Choroid plexus epithelial cell (primary cell): ENCODE results near the gene SPARC.

Experiments used
- DNase-seq: peaks from one replicate; pipeline ENCODE4 v3.0.0-alpha.2; 2010; ENCODE audit warnings: low read depth
- H3K4me3 ChIP-seq: 2 replicates; pipeline ENCODE4 v1.5.1; 2011; ENCODE audit warnings: low read depth, mild to moderate bottlenecking, control low read depth, low read length, moderate library complexity
- CTCF ChIP-seq: conservative IDR thresholded peaks from 2 replicates; pipeline ENCODE4 v1.5.1; 2011; ENCODE audit warnings: low read depth, mild to moderate bottlenecking, control low read depth, inconsistent platforms, low read length, moderate library complexity

Gene SPARC

DNA sequence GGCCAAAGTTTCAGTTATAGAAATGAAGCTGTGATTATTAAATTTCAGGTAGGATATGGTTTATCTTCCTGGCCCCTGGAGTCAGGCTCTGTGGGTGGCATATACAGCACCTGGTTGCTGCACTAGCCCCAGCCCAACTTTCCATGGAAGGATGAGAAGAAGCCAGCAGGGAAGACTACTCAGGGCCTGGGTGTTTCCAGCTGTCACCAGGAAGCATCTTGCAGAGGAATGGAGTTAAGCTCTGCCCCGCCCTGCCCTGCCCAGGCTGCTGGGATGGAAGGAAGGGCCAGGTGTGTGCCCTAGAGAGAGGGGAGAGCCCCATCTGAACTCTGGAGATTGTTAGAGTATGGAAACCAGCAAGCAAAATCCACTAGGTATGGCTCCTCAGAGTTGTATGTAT, 52.8 kb downstream of the SPARC start:
- no peak for DNase-seq
- no peak for TF ChIP-seq CTCF
- H3K4me3 ChIP-seq = no peak overlapping the region

DNA sequence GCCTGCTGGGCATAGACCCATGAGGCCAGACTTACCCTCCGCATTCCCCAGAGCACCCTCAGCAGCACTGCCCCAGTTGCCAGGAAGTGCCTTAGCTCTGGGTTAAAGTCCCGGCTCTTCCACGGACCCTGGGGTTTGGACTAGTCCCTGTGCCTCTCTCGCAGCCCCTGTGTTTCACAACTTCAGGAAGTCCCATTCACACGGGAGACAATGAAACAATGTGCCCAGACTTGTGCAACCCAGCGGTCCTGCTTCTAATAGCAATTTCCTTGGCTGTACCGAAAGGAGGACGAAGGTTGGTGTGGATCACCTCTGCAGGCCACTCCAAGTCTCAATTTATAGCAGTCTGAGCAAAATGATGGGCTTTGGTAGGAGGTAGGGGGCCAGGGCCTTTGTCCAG, 53.8 kb downstream of the SPARC start:
- H3K4me3 ChIP-seq = no peak overlapping the region
- TF ChIP-seq CTCF = no peak
- no peak for DNase-seq

DNA sequence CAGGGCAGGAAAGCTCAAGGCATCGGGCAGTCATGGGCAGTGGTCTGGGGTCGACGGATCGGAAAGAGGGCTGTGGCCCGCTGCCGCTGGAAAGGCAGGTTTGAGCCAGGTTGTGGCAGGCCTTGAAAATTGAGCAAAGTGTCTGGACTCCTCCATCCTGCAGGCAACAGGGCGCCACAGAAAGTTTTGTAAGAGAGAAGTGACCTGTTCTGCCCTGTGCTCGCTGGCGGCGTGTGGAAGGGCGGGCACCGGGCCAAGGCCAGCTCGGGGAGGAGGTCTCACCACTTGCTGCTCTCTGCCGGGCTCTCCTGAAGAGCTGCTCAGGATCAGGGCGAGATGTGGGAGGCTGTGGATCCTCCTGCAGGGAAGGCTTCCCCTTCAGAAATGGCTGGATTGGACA, 54.2 kb downstream of the SPARC start:
- no peak for TF ChIP-seq CTCF
- DNase-seq = peak; percentile 26
- H3K4me3 ChIP-seq = no peak overlapping the region

DNA sequence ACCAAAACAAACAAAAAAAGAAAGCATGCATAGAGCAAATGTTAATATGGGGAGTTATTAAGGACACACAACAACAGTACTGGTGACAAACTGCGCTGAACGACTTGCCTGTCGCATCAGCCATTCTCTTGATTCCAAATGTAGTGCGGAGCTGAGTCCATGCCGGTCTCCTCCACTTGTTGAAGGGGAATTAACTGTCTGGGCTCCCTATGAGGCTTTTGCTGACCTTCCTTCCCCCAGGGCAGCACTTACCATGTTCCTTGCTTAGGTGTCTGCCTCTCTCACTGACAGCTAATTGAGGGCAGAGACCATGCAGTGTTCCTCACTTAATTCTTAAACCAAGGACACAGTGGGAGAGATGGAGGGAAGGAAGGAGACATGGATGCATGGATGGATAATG, 54.8 kb downstream of the SPARC start:
- H3K4me3 ChIP-seq = no peak overlapping the region
- no peak for TF ChIP-seq CTCF
- DNase-seq = no peak

- TF ChIP-seq CTCF = no peak
- H3K4me3 ChIP-seq = no peak overlapping the region
- peak; percentile 33 for DNase-seq
These were observed 56.6 kb downstream of the SPARC start for GRCh38 chr5:151630088-151630487.

DNA sequence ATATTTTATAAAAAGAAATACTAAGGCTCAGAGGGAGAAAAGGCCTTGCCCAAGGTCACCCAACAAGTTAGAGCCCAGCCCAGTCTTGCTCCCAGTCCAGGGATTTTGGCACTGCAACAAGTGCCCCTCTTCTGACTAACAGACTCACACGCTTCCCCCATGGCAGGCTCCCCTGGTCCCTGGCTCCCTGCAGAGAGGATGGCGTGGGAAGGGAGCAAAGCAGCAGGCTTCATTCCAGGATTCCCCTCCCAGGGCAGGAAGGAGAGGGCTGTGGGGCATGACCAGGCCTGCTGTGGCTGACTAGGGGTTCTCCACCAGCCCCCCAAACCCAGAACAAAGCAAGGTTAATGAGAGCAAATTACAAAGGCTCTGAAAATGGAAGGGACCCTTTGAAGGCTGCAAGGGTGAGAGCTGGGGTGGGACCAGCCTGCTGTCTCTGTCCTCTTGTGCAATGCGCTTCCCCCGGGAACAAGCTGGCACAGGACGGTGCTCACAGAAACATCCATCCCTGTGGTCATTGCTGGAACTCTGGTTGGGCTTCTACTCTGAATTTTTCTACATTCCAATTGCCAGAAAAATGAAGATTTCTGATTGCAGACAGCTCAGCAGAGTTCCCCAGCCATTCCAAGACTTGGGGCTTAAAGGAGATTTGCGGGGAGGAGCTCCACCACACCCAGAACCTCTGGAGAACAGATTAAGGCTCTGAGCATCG, 58.4 kb downstream of the SPARC start:
- H3K4me3 ChIP-seq = no peak overlapping the region
- no peak for TF ChIP-seq CTCF
- peak; percentile 22 for DNase-seq

- no peak overlapping the region for H3K4me3 ChIP-seq
- TF ChIP-seq CTCF = no peak
- no peak for DNase-seq
These were observed 59.1 kb downstream of the SPARC start for GRCh38 chr5:151627650-151628049.
